ENCODE data around the gene ADCY3.
A peak's percentile ranks its signal among the peaks of the same experiment; 100 is the strongest.
"Not testable (repeated sequence)": the region's sequence is repeated elsewhere in the genome, so short reads cannot be mapped to it uniquely, and the experiment has no call there.

ADCY3 gene

GRCh38 chr2:24809316-24810007, 110.6 kb downstream of the ADCY3 start:
- DNase-seq (ENCODE audit: low read depth): no peak
- no peak for TF ChIP-seq CTCF (IDR thresholded peaks at IDR 0.05; ENCODE audit: low read length, missing control alignments)
- H3K4me3 ChIP-seq (replicated peaks; ENCODE audit: low read depth, low read length): no peak overlapping the region

- no peak for DNase-seq (ENCODE audit: low read depth)
- H3K4me3 ChIP-seq (replicated peaks; ENCODE audit: low read depth, low read length): no peak overlapping the region
- TF ChIP-seq CTCF (IDR thresholded peaks at IDR 0.05; ENCODE audit: low read length, missing control alignments): no peak
Observed at GRCh38 chr2:24806661-24807036, 113.4 kb downstream of the ADCY3 start.

- not testable (repeated sequence) for H3K4me3 ChIP-seq (replicated peaks; ENCODE audit: low read depth, low read length)
Observed at GRCh38 chr2:24805811-24806660, 114.0 kb downstream of the ADCY3 start.

GRCh38 chr2:24800487-24800886, 119.5 kb downstream of the ADCY3 start:
- DNase-seq (ENCODE audit: low read depth): not testable (repeated sequence)

More at GRCh38 chr2:24805811-24806660, 114.0 kb downstream of the ADCY3 start:
- not testable (repeated sequence) for DNase-seq (ENCODE audit: low read depth)

GRCh38 chr2:24797644-24798043, 122.4 kb downstream of the ADCY3 start:
- DNase-seq (ENCODE audit: low read depth): no peak
- H3K4me3 ChIP-seq (replicated peaks; ENCODE audit: low read depth, low read length): no peak overlapping the region
- TF ChIP-seq CTCF (IDR thresholded peaks at IDR 0.05; ENCODE audit: low read length, missing control alignments): no peak

More at GRCh38 chr2:24800487-24800886, 119.5 kb downstream of the ADCY3 start:
- not testable (repeated sequence) for H3K4me3 ChIP-seq (replicated peaks; ENCODE audit: low read depth, low read length)

GRCh38 chr2:24793761-24794435, 126.1 kb downstream of the ADCY3 start:
- peak overlapping the region; percentile 89 for H3K4me3 ChIP-seq (replicated peaks; ENCODE audit: low read depth, low read length)
- TF ChIP-seq CTCF (IDR thresholded peaks at IDR 0.05; ENCODE audit: low read length, missing control alignments): no peak
- DNase-seq (ENCODE audit: low read depth): peak; percentile 31

GRCh38 chr2:24792874-24793760, 126.9 kb downstream of the ADCY3 start, which contains the start of the genes CENPO and PTRHD1:
Gene CENPO (plus strand): TSS chr2:24793425. CDS start chr2:24793920, 495 bp downstream.
Gene PTRHD1 (minus strand): TSS chr2:24793391. CDS start chr2:24793377, 14 bp downstream.
- H3K4me3 ChIP-seq (replicated peaks; ENCODE audit: low read depth, low read length): peak within 1 kb of the TSS; percentile 89
- peak; percentile 97 for DNase-seq (ENCODE audit: low read depth)
- TF ChIP-seq CTCF (IDR thresholded peaks at IDR 0.05; ENCODE audit: low read length, missing control alignments): peak; percentile 68

Data from fibroblast of pulmonary artery (primary cell).